SK-N-SH (cell line): ENCODE data around the gene PCK2. TPM values are rescaled to one million over a fixed set of nuclear protein-coding genes. Genes with fewer than 3 reads are reported as not detected.
A peak's percentile ranks its signal among the peaks of the same experiment; 100 is the strongest.

Experiments used
- CTCF ChIA-PET: fragments of 300-600, 350-600 bp; formaldehyde crosslinking; extraction: SDS; loops from one replicate; lab custom pipeline; 2021; lab: Yijun Ruan, JAX
- POLR2A ChIA-PET: fragments of 350-600 bp; sonication (Branson Sonifier 250); formaldehyde crosslinking; extraction: SDS; loops from one replicate; lab custom pipeline; 2020; ENCODE audit warnings: antibody characterized with exemption, inconsistent platforms; lab: Yijun Ruan, JAX
- DNase-seq: peaks from one replicate; pipeline ENCODE4 v3.0.0; 2012
- H2AFZ ChIP-seq: fragments of 200-600 bp; sonication (generic); 2 replicates; pipeline ENCODE4 v1.8.1; 2016; ENCODE audit warnings: antibody characterized with exemption, mild to moderate bottlenecking, low read depth
- H3F3A ChIP-seq: fragments of 200-600 bp; sonication (generic); replicated peaks from 2 replicates; pipeline ENCODE3; 2016; ENCODE audit warnings: antibody characterized with exemption, mild to moderate bottlenecking; ENCODE audit not compliant: insufficient read depth
- H3K27ac ChIP-seq, 2 experiments: fragments of 200-500 bp in 1 of 2; fragments of 200-600 bp in 1 of 2; sonication (Bioruptor generic) in 1 of 2; sonication (generic), shearing (Covaris generic) in 1 of 2; 2 replicates each; pipeline versions ENCODE4 v1.5.1 to v1.6.1; 2014 to 2016; ENCODE audit warnings: low read depth in 2 of 2, inconsistent platforms in 1 of 2, low read length in 1 of 2, mild to moderate bottlenecking in 1 of 2, mixed read lengths in 1 of 2
- H3K27me3 ChIP-seq: fragments of 200-600 bp; sonication (generic), shearing (Covaris generic); 2 replicates; pipeline ENCODE4 v1.6.1; 2016; ENCODE audit warnings: mixed run types; ENCODE audit not compliant: insufficient read depth
- H3K36me3 ChIP-seq, 2 experiments: fragments of 200-500 bp in 1 of 2; fragments of 200-600 bp in 1 of 2; sonication (Bioruptor generic) in 1 of 2; sonication (generic) in 1 of 2; replicated peaks in 1 of 2; 2 replicates each; pipeline versions ENCODE3 to v1.5.1; 2014 to 2016; ENCODE audit warnings: low read length in 1 of 2, mild to moderate bottlenecking in 1 of 2; ENCODE audit not compliant: insufficient read depth in 2 of 2, control insufficient read depth in 1 of 2
- H3K4me1 ChIP-seq, 2 experiments: fragments of 200-500 bp in 1 of 2; fragments of 200-600 bp in 1 of 2; sonication (Bioruptor generic) in 1 of 2; sonication (generic), shearing (Covaris generic) in 1 of 2; 2 replicates each; pipeline versions ENCODE4 v1.5.1 to v1.6.1; 2014 to 2016; ENCODE audit warnings: low read depth in 1 of 2, low read length in 1 of 2, mixed run types in 1 of 2; ENCODE audit not compliant: insufficient read depth in 2 of 2, control insufficient read depth in 1 of 2
- H3K4me2 ChIP-seq: fragments of 200-600 bp; sonication (generic), shearing (Covaris generic); 2 replicates; pipeline ENCODE4 v1.6.1; 2017; ENCODE audit warnings: mixed run types
- H3K4me3 ChIP-seq, 2 experiments: fragments of 200-500 bp in 1 of 2; fragments of 200-600 bp in 1 of 2; sonication (Bioruptor generic) in 1 of 2; sonication (generic), shearing (Covaris generic) in 1 of 2; 2 replicates each; pipeline versions ENCODE4 v1.5.1 to v1.8.1; 2014 to 2016; ENCODE audit warnings: low read depth in 2 of 2, inconsistent platforms in 1 of 2, low read length in 1 of 2, mild to moderate bottlenecking in 1 of 2, mixed read lengths in 1 of 2, moderate library complexity in 1 of 2
- H3K79me2 ChIP-seq: fragments of 200-600 bp; sonication (generic); 2 replicates; pipeline ENCODE4 v1.8.1; 2017; ENCODE audit warnings: mild to moderate bottlenecking; ENCODE audit not compliant: insufficient read depth
- H3K9ac ChIP-seq: fragments of 200-600 bp; sonication (generic); 2 replicates; pipeline ENCODE4 v1.6.1; 2017; ENCODE audit warnings: mixed run types
- H3K9me2 ChIP-seq: fragments of 200-600 bp; sonication (generic); 2 replicates; pipeline ENCODE4 v1.6.1; 2017; ENCODE audit warnings: mixed run types
- H3K9me3 ChIP-seq: fragments of 200-600 bp; sonication (generic); 2 replicates; pipeline ENCODE4 v1.6.1; 2017; ENCODE audit warnings: mixed run types, mild to moderate bottlenecking, moderate library complexity
- H4K20me1 ChIP-seq: fragments of 200-600 bp; sonication (generic); 2 replicates; pipeline ENCODE4 v1.6.1; 2017; ENCODE audit warnings: mild to moderate bottlenecking, mixed run types; ENCODE audit not compliant: insufficient read depth
- ELF1 ChIP-seq: IDR thresholded peaks from 2 replicates; pipeline ENCODE4 v1.4.0; 2012
- GABPA ChIP-seq: IDR thresholded peaks from 2 replicates; pipeline ENCODE4 v1.4.0; 2012; ENCODE audit warnings: low read depth, mild to moderate bottlenecking
- IRF3 ChIP-seq: fragments of 150-350 bp; IDR thresholded peaks from 2 replicates; pipeline ENCODE4 v1.6.1; 2016; ENCODE audit warnings: mild to moderate bottlenecking, low read depth, low read length
- JUND ChIP-seq: IDR thresholded peaks from 2 replicates; pipeline ENCODE4 v1.4.0; 2012
- MAX ChIP-seq: IDR thresholded peaks from 2 replicates; pipeline ENCODE4 v1.4.0; 2012; ENCODE audit warnings: low read depth
- MEF2A ChIP-seq: IDR thresholded peaks from 2 replicates; pipeline ENCODE4 v1.4.0; 2012; ENCODE audit warnings: low read depth, borderline replicate concordance
- NRF1 ChIP-seq: IDR thresholded peaks from 2 replicates; pipeline ENCODE4 v1.6.1; 2012; ENCODE audit warnings: low read depth, mild to moderate bottlenecking, low read length
- PBX3 ChIP-seq: IDR thresholded peaks from 2 replicates; pipeline ENCODE4; 2012
- RAD21 ChIP-seq: IDR thresholded peaks from 2 replicates; pipeline ENCODE4 v1.6.1; 2012; ENCODE audit warnings: mild to moderate bottlenecking, low read length
- RCOR1 ChIP-seq: fragments of 150-350 bp; IDR thresholded peaks from 2 replicates; pipeline ENCODE4 v1.6.1; 2017; ENCODE audit warnings: antibody characterized with exemption, low read length
- SIN3A ChIP-seq: IDR thresholded peaks from 2 replicates; pipeline ENCODE4 v1.6.1; 2012; ENCODE audit warnings: low read depth, mild to moderate bottlenecking, low read length, moderate library complexity, borderline replicate concordance
- TCF12 ChIP-seq: IDR thresholded peaks from 2 replicates; pipeline ENCODE4 v1.4.0; 2012
- WGBS: methylation state at CpG from one replicate; pipeline ENCODE4 v1.1.6; 2017; ENCODE audit warnings: low lambda C conversion rate; 5-methylcytosine and 5-hydroxymethylcytosine counted together
- polyA plus RNA-seq, 3 experiments: library from polyadenylated mRNA; depleted of rRNA; stranded (reverse); fragments of >200 nt; gene quantifications; 2 replicates each; pipeline ENCODE4 v1.2.3, GENCODE V29; 2012
- TF ChIP-seq, protein P1 (sequence below): fragments of 200-600 bp; sonication (generic); IDR thresholded peaks from 2 replicates; pipeline ENCODE4 v1.6.1; 2017; ENCODE audit warnings: antibody characterized with exemption, mild to moderate bottlenecking, moderate library complexity

The PCK2 gene
- polyA plus RNA-seq, 1 of the 3 experiments (the other 2 are of a cell fraction): 16.6 TPM

- POLR2A ChIA-PET: interaction anchor here (0.9 to 4.5 kb wide), 6 partner anchors 9 to 44 kb away, joined by 3 to 46 read pairs (median 4); partner anchors contain the start of gene PCK2
- TF ChIP-seq MAX (no peak), GABPA (no peak), RCOR1 (no peak), PBX3 (no peak), ELF1 (no peak)
- TF ChIP-seq, protein P1, sequence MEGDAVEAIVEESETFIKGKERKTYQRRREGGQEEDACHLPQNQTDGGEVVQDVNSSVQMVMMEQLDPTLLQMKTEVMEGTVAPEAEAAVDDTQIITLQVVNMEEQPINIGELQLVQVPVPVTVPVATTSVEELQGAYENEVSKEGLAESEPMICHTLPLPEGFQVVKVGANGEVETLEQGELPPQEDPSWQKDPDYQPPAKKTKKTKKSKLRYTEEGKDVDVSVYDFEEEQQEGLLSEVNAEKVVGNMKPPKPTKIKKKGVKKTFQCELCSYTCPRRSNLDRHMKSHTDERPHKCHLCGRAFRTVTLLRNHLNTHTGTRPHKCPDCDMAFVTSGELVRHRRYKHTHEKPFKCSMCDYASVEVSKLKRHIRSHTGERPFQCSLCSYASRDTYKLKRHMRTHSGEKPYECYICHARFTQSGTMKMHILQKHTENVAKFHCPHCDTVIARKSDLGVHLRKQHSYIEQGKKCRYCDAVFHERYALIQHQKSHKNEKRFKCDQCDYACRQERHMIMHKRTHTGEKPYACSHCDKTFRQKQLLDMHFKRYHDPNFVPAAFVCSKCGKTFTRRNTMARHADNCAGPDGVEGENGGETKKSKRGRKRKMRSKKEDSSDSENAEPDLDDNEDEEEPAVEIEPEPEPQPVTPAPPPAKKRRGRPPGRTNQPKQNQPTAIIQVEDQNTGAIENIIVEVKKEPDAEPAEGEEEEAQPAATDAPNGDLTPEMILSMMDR: no peak
- H3K4me1 ChIP-seq: peaks cover 0 to 30% of the 10 kb centered on the region in 2 experiments; a peak in 1 of 4 replicates
- H3K27ac ChIP-seq: no peak overlapping the region; a peak in 1 of 4 replicates
- no peaks in the 10 kb centered on the region for H3K36me3 ChIP-seq
- H4K20me1 ChIP-seq: no peaks in the 10 kb centered on the region
- peak overlapping the region in 1 of 2 experiments; percentile 59; a peak in 2 of 4 replicates for H3K4me3 ChIP-seq
- no peaks in the 10 kb centered on the region for H3K79me2 ChIP-seq
- no peaks in the 10 kb centered on the region for H3K9me2 ChIP-seq
- peaks cover 5% of the 10 kb centered on the region; the same call in 1 of the 2 replicates for H3K27me3 ChIP-seq
- no peak overlapping the region for H3K9ac ChIP-seq
- H2AFZ ChIP-seq: no peak overlapping the region
- WGBS: 88% methylated on average over 10 of the region's 26 CpGs
- no peaks in the 10 kb centered on the region for H3K9me3 ChIP-seq
- no peaks in the 10 kb centered on the region for H3F3A ChIP-seq
- peak overlapping the region; percentile 85 for H3K4me2 ChIP-seq
- CTCF ChIA-PET: interaction anchor here (0.7 to 42.8 kb wide), 10 partner anchors 11 to 493 kb away, joined by 3 to 1159 read pairs (median 4); partner anchors contain the start of genes CPNE6, DCAF11, NRL and PCK2
- DNase-seq: no peak
These were observed 12.3 kb upstream of the PCK2 start for GRCh38 chr14:24081739-24082211.

DNA sequence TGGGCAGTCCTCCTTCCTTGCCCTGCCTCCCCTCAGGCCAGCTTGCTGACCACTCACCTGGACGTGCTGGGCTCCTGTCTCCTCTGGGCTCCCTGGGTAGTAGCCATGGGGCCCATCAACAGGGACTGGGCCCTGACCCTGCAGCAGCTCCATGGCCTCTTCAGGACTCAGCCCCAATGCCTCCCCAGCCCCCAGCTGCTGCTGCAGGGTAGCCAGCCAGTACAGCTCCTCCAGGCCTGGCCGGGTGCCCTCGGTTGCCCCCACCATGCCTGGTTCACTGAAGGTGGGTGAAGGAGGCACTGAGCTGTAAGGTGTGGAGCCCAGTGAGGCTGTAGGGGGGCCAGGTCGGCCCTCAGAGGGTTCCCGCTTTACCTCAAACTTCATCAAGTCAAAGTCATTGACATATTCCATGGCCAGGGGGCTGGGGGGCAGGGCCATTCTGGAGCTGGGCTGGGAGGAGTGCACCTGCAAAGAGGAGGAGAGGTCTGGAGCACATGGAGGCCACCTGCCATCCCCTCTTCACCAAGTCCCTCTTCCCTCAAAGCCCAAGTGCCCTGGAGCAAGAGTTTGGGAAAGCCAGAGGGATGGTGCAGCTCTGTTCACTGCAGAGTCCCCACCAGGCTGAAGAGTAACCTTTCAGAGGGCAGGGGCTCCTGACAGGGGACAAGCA lies 11.6 kb upstream of the PCK2 start:
- no peak for TF ChIP-seq MEF2A
- no peak for TF ChIP-seq JUND
- no peak for TF ChIP-seq MAX
- TF ChIP-seq IRF3: no peak
- no peak for TF ChIP-seq GABPA
- no peak for TF ChIP-seq TCF12
- no peak for TF ChIP-seq NRF1
- no peak for TF ChIP-seq RAD21
- no peak for TF ChIP-seq SIN3A
- Histone ChIP-seq H3K9me2 (no peaks in the 10 kb centered on the region), H3K9ac (no peak overlapping the region), H4K20me1 (no peaks in the 10 kb centered on the region), H3K27ac (no peak overlapping the region), H3K79me2 (no peaks in the 10 kb centered on the region), H3K4me3 (no peak overlapping the region), H3K36me3 (no peaks in the 10 kb centered on the region), H3K9me3 (no peaks in the 10 kb centered on the region), H2AFZ (no peak overlapping the region), H3K4me2 (no peak overlapping the region), H3F3A (no peaks in the 10 kb centered on the region), H3K27me3 (peaks cover 5% of the 10 kb centered on the region; the same call in 1 of the 2 replicates), H3K4me1 (peaks cover 0 to 30% of the 10 kb centered on the region in 2 experiments; a peak in 1 of 4 replicates)
- no peak for DNase-seq
- ChIA-PET POLR2A (interaction anchor here (1.1 to 4.5 kb wide), 5 partner anchors 8 to 25 kb away, joined by 3 to 46 read pairs (median 5); partner anchors contain the start of gene PCK2), CTCF (interaction anchor here (0.8 to 42.8 kb wide), 6 partner anchors 11 to 494 kb away, joined by 3 to 1159 read pairs (median 11); partner anchors contain the start of genes CPNE6 and PCK2)
- WGBS: 55% methylated on average over 2 of the region's 5 CpGs
